IMR-90 (cell line): ENCODE data around the gene ANO1. TPM values are rescaled to one million over a fixed set of nuclear protein-coding genes. Genes with fewer than 3 reads are reported as not detected.

Source experiments
- ATAC-seq: fragments of 200-7000 bp; cut with Tn5 transposase; 2 replicates; pipeline ENCODE4 v1.9.1; 2020; ENCODE audit warnings: low read depth, mild to moderate bottlenecking, moderate library complexity
- BruUV-seq: library from RNA; stranded (reverse); fragments of 400-500 nt; replicated peaks from 2 replicates; lab custom pipeline; 2021; lab: Mats Ljungman, UMichigan
- CTCF ChIA-PET: fragments of 300-600 bp; formaldehyde crosslinking; extraction: SDS; loops from one replicate; lab custom pipeline; 2021; ENCODE audit warnings: antibody characterized with exemption; lab: Yijun Ruan, JAX
- POLR2A ChIA-PET: fragments of 300-600 bp; sonication (Branson Sonifier 250); formaldehyde crosslinking; loops from one replicate; lab custom pipeline; 2022; ENCODE audit warnings: antibody characterized with exemption; ENCODE audit not compliant: unreplicated experiment; lab: Charles Lee
- DNase-seq: peaks from one replicate; pipeline ENCODE4 v3.0.0; 2013
- H2AFZ ChIP-seq: replicated peaks from 2 replicates; pipeline ENCODE3; 2013; ENCODE audit warnings: low read length, mild to moderate bottlenecking; ENCODE audit not compliant: poor library complexity
- H2AK5ac ChIP-seq: 2 replicates; pipeline ENCODE4 v1.6.1; 2013; ENCODE audit warnings: low read depth, low read length, inconsistent platforms
- H2AK9ac ChIP-seq: replicated peaks from 2 replicates; pipeline ENCODE3; 2013; ENCODE audit warnings: mild to moderate bottlenecking, low read depth, low read length, moderate library complexity; ENCODE audit not compliant: poor library complexity
- H2BK120ac ChIP-seq: 2 replicates; pipeline ENCODE4 v1.6.1; 2013; ENCODE audit warnings: low read depth, low read length, inconsistent platforms
- H2BK15ac ChIP-seq: 3 replicates; pipeline ENCODE4 v1.6.1; 2013; ENCODE audit warnings: low read depth, low read length, inconsistent platforms
- H2BK20ac ChIP-seq: 2 replicates; pipeline ENCODE4 v1.6.1; 2013; ENCODE audit warnings: low read depth, mild to moderate bottlenecking, inconsistent platforms, low read length, moderate library complexity
- H2BK5ac ChIP-seq: 2 replicates; pipeline ENCODE4 v1.6.1; 2013; ENCODE audit warnings: mild to moderate bottlenecking, low read depth, low read length, inconsistent platforms; ENCODE audit not compliant: poor library complexity, severe bottlenecking
- H3K14ac ChIP-seq: replicated peaks from 2 replicates; pipeline ENCODE4 v1.6.1; 2013; ENCODE audit warnings: low read depth, low read length, inconsistent platforms
- H3K18ac ChIP-seq: 2 replicates; pipeline ENCODE4 v1.6.1; 2013; ENCODE audit warnings: low read depth, low read length, control low read depth
- H3K23ac ChIP-seq: 2 replicates; pipeline ENCODE4 v1.6.1; 2013; ENCODE audit warnings: low read depth, low read length, inconsistent platforms
- H3K27ac ChIP-seq: 2 replicates; pipeline ENCODE4 v1.5.1; 2013; ENCODE audit warnings: mild to moderate bottlenecking, control low read depth, low read length; ENCODE audit not compliant: insufficient read depth
- H3K27me3 ChIP-seq: 2 replicates; pipeline ENCODE4 v1.6.1; 2013; ENCODE audit warnings: low read length; ENCODE audit not compliant: control insufficient read depth, insufficient read depth
- H3K36me3 ChIP-seq: 2 replicates; pipeline ENCODE4 v1.6.1; 2013; ENCODE audit warnings: low read length, mixed read lengths; ENCODE audit not compliant: control insufficient read depth, insufficient read depth
- H3K4ac ChIP-seq: 2 replicates; pipeline ENCODE4 v1.6.1; 2013; ENCODE audit warnings: low read depth, low read length, inconsistent platforms
- H3K4me1 ChIP-seq: 2 replicates; pipeline ENCODE4 v1.6.1; 2013; ENCODE audit warnings: low read length, mixed read lengths; ENCODE audit not compliant: control insufficient read depth, insufficient read depth
- H3K4me2 ChIP-seq: 2 replicates; pipeline ENCODE4 v1.6.1; 2013; ENCODE audit warnings: low read depth, mild to moderate bottlenecking, control low read depth, low read length, moderate library complexity
- H3K4me3 ChIP-seq: 2 replicates; pipeline ENCODE4 v1.5.1; 2013; ENCODE audit warnings: low read depth, mild to moderate bottlenecking, control low read depth, low read length, moderate library complexity; ENCODE audit not compliant: insufficient read depth
- H3K56ac ChIP-seq: 2 replicates; pipeline ENCODE4 v1.6.1; 2013; ENCODE audit warnings: low read length, inconsistent platforms; ENCODE audit not compliant: insufficient read depth; ENCODE audit errors: extremely low read depth
- H3K79me1 ChIP-seq, 2 experiments: 2 replicates each; pipeline ENCODE4 v1.6.1; 2013; ENCODE audit warnings: low read length in 2 of 2, inconsistent platforms in 1 of 2, low read depth in 1 of 2
- H3K9ac ChIP-seq: 2 replicates; pipeline ENCODE4 v1.6.1; 2013; ENCODE audit warnings: low read depth, low read length, control low read depth
- H3K9me1 ChIP-seq: 2 replicates; pipeline ENCODE4 v1.6.1; 2013; ENCODE audit warnings: low read length, inconsistent platforms; ENCODE audit not compliant: insufficient read depth
- H3K9me3 ChIP-seq: 2 replicates; pipeline ENCODE4 v1.6.1; 2013; ENCODE audit warnings: low read length; ENCODE audit not compliant: control insufficient read depth, insufficient read depth
- H4K20me1 ChIP-seq: 2 replicates; pipeline ENCODE4 v1.6.1; 2013; ENCODE audit warnings: low read length, inconsistent platforms; ENCODE audit not compliant: insufficient read depth
- H4K5ac ChIP-seq: 2 replicates; pipeline ENCODE4 v1.6.1; 2013; ENCODE audit warnings: mild to moderate bottlenecking, low read depth, low read length, control low read depth
- H4K8ac ChIP-seq, 2 experiments: 2 replicates each; pipeline ENCODE4 v1.6.1; 2013; ENCODE audit warnings: low read depth in 2 of 2, low read length in 2 of 2, control low read depth in 1 of 2, inconsistent platforms in 1 of 2
- H4K91ac ChIP-seq: 2 replicates; pipeline ENCODE4 v1.6.1; 2013; ENCODE audit warnings: low read depth, low read length, inconsistent platforms; ENCODE audit not compliant: insufficient read depth
- BHLHE40 ChIP-seq: fragments of 150-350 bp; IDR thresholded peaks from 2 replicates; pipeline ENCODE4 v1.6.1; 2016; ENCODE audit warnings: mild to moderate bottlenecking, low read depth, low read length
- CTCF ChIP-seq: conservative IDR thresholded peaks from 2 replicates; pipeline ENCODE4 v1.5.1; 2012; ENCODE audit warnings: mild to moderate bottlenecking, low read depth, low read length, improper control_type of control experiment
- ELK1 ChIP-seq: fragments of 150-350 bp; IDR thresholded peaks from 2 replicates; pipeline ENCODE4 v1.6.1; 2016; ENCODE audit warnings: low read depth, mild to moderate bottlenecking, low read length, moderate library complexity, borderline replicate concordance
- FOS ChIP-seq: fragments of 150-350 bp; IDR thresholded peaks from 2 replicates; pipeline ENCODE4 v1.6.1; 2016; ENCODE audit warnings: low read depth, low read length
- MAFK ChIP-seq: IDR thresholded peaks from 2 replicates; pipeline ENCODE4 v1.6.1; 2012; ENCODE audit warnings: low read depth, low read length, improper control_type of control experiment
- MAZ ChIP-seq: IDR thresholded peaks from 2 replicates; pipeline ENCODE4 v1.6.1; 2012; ENCODE audit warnings: low read depth, mild to moderate bottlenecking, low read length, improper control_type of control experiment, moderate library complexity, borderline replicate concordance
- MXI1 ChIP-seq: IDR thresholded peaks from 2 replicates; pipeline ENCODE4 v1.6.1; 2012; ENCODE audit warnings: low read depth, mild to moderate bottlenecking, low read length, moderate library complexity, borderline replicate concordance
- NFE2L2 ChIP-seq: fragments of 150-350 bp; IDR thresholded peaks from 2 replicates; pipeline ENCODE4 v1.6.1; 2016; ENCODE audit warnings: low read depth, mild to moderate bottlenecking, low read length
- POLR2A ChIP-seq: IDR thresholded peaks from 2 replicates; pipeline ENCODE4 v1.6.1; 2012; ENCODE audit warnings: mild to moderate bottlenecking, low read depth, low read length
- RAD21 ChIP-seq: IDR thresholded peaks from 2 replicates; pipeline ENCODE4 v1.6.1; 2012; ENCODE audit warnings: low read length, improper control_type of control experiment
- RCOR1 ChIP-seq: IDR thresholded peaks from 2 replicates; pipeline ENCODE4 v1.6.1; 2012; ENCODE audit warnings: mild to moderate bottlenecking, low read length, improper control_type of control experiment; ENCODE audit not compliant: insufficient replicate concordance
- RFX5 ChIP-seq: IDR thresholded peaks from 2 replicates; pipeline ENCODE4 v1.8.0; 2012; ENCODE audit warnings: low read depth, mild to moderate bottlenecking, low read length, moderate library complexity
- SMC3 ChIP-seq: fragments of 150-350 bp; IDR thresholded peaks from 2 replicates; pipeline ENCODE4 v1.6.1; 2016; ENCODE audit warnings: low read depth, mild to moderate bottlenecking, antibody characterized with exemption, low read length, moderate library complexity
- USF2 ChIP-seq: fragments of 150-350 bp; IDR thresholded peaks from 2 replicates; pipeline ENCODE4 v1.6.1; 2017; ENCODE audit warnings: mild to moderate bottlenecking, antibody characterized with exemption, low read length, low read depth
- WGBS, 2 experiments: methylation state at CpG; one replicate each; pipeline versions ENCODE4 v1.1.5 to v1.1.7; 2013; ENCODE audit warnings: missing lambda C conversion rate in 2 of 2; ENCODE audit not compliant: insufficient read length in 1 of 2; ENCODE audit errors: extremely low coverage in 2 of 2; 5-methylcytosine and 5-hydroxymethylcytosine counted together
- dilution Hi-C: fragments of 300-500 bp; cut with HindIII; formaldehyde crosslinking; loops from one replicate; pipeline ENCODE4 v1.14.3; 2018; ENCODE audit warnings: low sequenced_read_pairs; ENCODE audit not compliant: unreplicated experiment
- in situ Hi-C: fragments of 300-500 bp; cut with MboI; formaldehyde crosslinking; loops from 3 replicates; pipeline ENCODE4 v1.14.3; 2019; ENCODE audit warnings: low sequenced_read_pairs, inconsistent platforms, mixed read lengths
- intact Hi-C: fragments of 100-400 bp; cut with micrococcal nuclease; formaldehyde crosslinking; loops from 2 replicates; pipeline ENCODE4 v1.10.0; 2022
- polyA plus RNA-seq, 3 experiments: library from polyadenylated mRNA; depleted of rRNA; stranded (reverse); fragments of >200 nt; gene quantifications; 2 replicates each; pipeline ENCODE4 v1.2.3, GENCODE V29; 2012; ENCODE audit warnings: low replicate concordance in 1 of 3
- total RNA-seq: library from RNA; depleted of rRNA; stranded (reverse); fragments of >200 nt; gene quantifications from 2 replicates; pipeline ENCODE4 v1.2.3, GENCODE V29; 2012

ANO1 gene
- total and polyA plus RNA-seq, 2 of the 4 experiments (the other 2 are of a cell fraction), result 4.1 to 10.7 TPM

- no TSS peak for BruUV-seq
- intact Hi-C loops, result loop anchor here (5.0 kb wide), 1 partner anchor 160 kb away; no protein-coding TSS in a partner anchor
- H3K9me1 ChIP-seq, result peaks cover 5% of the 10 kb centered on the region; the same call in 1 of the 2 replicates
- H3K23ac ChIP-seq, result no peak overlapping the region
- no peak overlapping the region for H3K14ac ChIP-seq
- H4K5ac ChIP-seq, result no peak overlapping the region
- peak overlapping the region; percentile 74 for H2AK9ac ChIP-seq
- WGBS, 2 experiments, result 55% methylated on average over 9 of the region's 26 CpGs; no CpG with 5 or more reads in 1 of the 2 experiments
- no peak overlapping the region for H3K9ac ChIP-seq
- peaks cover 2 to 17% of the 10 kb centered on the region in 2 experiments; a peak in 2 of 4 replicates for H3K79me1 ChIP-seq
- H2BK20ac ChIP-seq, result no peak overlapping the region; the same call in 1 of the 2 replicates
- H2AK5ac ChIP-seq, result peak overlapping the region; percentile 69
- dilution Hi-C loops, result no loop called here
- no peak overlapping the region for H3K18ac ChIP-seq
- H3K27me3 ChIP-seq, result no peaks in the 10 kb centered on the region; the same call in 1 of the 2 replicates
- H2AFZ ChIP-seq, result peak overlapping the region; percentile 69
- H3K4ac ChIP-seq, result peak overlapping the region; percentile 45; the same call in 1 of the 2 replicates
- no peak for ATAC-seq
- peak overlapping the region in 1 of 2 experiments; percentile 40; a peak in 1 of 4 replicates for H4K8ac ChIP-seq
- no peaks in the 10 kb centered on the region for H3K9me3 ChIP-seq
- in situ Hi-C loops, result no loop called here
- ChIA-PET POLR2A (no interaction called here), CTCF (no interaction called here)
- no peak overlapping the region for H3K27ac ChIP-seq
- H2BK15ac ChIP-seq, result peak overlapping the region; percentile 5; the same call in 1 of the 3 replicates
- DNase-seq, result no peak
- no peaks in the 10 kb centered on the region for H4K20me1 ChIP-seq
- peaks cover 9% of the 10 kb centered on the region for H3K4me1 ChIP-seq
- peak overlapping the region; percentile 58; the same call in 1 of the 2 replicates for H3K4me2 ChIP-seq
- peak overlapping the region; percentile 26; the same call in 1 of the 2 replicates for H2BK120ac ChIP-seq
- peak overlapping the region; percentile 33; the same call in 1 of the 2 replicates for H4K91ac ChIP-seq
- no peak overlapping the region for H3K56ac ChIP-seq
- peak overlapping the region; percentile 48; the same call in 1 of the 2 replicates for H3K4me3 ChIP-seq
- H3K36me3 ChIP-seq, result no peaks in the 10 kb centered on the region
- no peak overlapping the region for H2BK5ac ChIP-seq
- TF ChIP-seq RCOR1 (no peak), RAD21 (no peak), CTCF (no peak), ELK1 (no peak), USF2 (no peak), SMC3 (no peak), POLR2A (no peak), MXI1 (no peak), RFX5 (no peak), BHLHE40 (no peak), NFE2L2 (no peak), FOS (no peak), MAFK (no peak), MAZ (no peak)
These were observed 564 bp upstream of the ANO1 start for GRCh38 chr11:70077411-70078094.
